ENCODE measurements around the gene XPR1.
"Not testable (repeated sequence)": the region's sequence is repeated elsewhere in the genome, so short reads cannot be mapped to it uniquely, and the experiment has no call there.

Gene XPR1

DNA sequence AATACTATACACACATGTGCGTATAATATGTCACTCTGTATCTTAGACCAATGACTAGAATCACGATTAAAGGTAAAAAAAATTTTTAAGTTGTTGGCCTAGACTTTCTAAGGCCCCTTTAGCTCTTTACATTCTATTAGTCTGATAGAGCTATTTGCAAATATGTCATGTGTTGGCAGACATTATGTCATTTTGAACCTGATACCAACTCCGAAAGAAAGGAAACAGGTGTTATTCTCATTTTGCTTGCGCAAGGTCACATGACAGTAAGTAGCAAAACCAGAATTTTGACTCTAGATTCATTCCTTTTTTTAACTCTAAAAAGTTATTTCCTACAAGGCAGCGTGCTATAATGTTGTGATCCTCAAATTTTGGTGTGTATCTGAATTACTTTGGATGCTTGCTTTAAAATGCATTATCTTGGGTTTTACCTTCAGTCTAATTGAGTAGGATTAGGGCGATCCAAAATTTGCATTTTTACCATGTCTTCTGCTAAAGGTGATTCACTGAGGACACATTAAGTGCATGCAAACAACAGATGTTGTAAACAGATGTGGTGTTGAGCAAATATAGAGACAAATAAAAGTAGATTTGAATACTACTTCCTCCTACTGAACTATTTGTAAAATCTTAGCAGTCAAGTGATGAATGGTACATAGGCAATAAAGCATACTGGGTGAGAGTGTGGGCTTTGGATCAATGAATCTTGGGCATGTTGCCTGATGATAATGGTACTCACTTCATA, 217.4 kb downstream of the XPR1 start:
- Histone ChIP-seq H3K4me3 (replicated peaks; ENCODE audit: low read depth, low read length) (no peak overlapping the region), H3K27me3 (replicated peaks; ENCODE audit: control insufficient read depth, insufficient read depth, low read length) (no peaks in the 10 kb centered on the region), H3K36me3 (ENCODE audit: control insufficient read depth, insufficient read depth, low read length) (no peaks in the 10 kb centered on the region)
- peak; percentile 45 for DNase-seq (ENCODE audit: extremely low read depth, insufficient read length)
- TF ChIP-seq, protein P1, sequence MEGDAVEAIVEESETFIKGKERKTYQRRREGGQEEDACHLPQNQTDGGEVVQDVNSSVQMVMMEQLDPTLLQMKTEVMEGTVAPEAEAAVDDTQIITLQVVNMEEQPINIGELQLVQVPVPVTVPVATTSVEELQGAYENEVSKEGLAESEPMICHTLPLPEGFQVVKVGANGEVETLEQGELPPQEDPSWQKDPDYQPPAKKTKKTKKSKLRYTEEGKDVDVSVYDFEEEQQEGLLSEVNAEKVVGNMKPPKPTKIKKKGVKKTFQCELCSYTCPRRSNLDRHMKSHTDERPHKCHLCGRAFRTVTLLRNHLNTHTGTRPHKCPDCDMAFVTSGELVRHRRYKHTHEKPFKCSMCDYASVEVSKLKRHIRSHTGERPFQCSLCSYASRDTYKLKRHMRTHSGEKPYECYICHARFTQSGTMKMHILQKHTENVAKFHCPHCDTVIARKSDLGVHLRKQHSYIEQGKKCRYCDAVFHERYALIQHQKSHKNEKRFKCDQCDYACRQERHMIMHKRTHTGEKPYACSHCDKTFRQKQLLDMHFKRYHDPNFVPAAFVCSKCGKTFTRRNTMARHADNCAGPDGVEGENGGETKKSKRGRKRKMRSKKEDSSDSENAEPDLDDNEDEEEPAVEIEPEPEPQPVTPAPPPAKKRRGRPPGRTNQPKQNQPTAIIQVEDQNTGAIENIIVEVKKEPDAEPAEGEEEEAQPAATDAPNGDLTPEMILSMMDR (IDR thresholded peaks at IDR 0.05; ENCODE audit: insufficient read depth, low read length, poor library complexity, severe bottlenecking): no peak

DNA sequence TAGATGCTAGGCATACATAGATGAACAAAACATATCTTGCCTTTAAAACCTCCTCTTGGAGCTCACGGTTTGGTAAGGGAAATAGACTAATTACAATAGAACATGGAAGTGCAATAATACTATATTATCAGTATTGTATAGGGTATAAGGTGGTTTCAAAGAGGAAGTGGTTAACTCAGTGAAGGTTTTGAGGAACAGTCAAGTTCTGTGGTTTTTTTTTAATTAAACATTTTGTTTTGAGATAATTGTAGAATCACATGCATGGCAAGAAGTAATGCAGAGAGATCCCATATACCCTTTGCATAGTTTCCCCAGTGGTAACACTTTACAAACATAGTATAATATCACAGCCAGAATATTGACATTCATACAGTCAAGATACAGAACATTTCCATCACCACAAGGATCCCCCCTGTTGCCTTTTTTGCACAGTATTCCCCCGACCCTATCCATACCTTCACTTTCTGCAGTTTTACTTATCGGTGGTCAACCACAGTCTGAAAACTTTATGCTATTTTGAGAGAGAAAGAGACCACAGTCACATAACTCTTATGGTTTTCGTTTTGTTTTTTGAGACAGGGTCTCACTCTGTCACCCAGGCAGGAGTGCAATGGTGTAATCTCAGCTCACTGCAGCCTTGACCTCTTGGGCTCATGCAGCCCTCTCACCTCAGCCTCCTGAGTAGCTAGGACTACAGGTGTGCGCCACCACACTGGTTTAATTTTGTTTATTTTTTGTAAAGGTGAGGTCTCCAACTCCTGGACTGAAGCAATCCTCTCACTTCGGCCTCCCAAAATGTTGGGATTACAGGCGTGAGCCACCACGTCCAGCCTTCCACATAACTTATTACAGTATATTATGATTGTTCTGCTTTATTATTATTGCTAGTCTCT, 220.4 kb downstream of the XPR1 start:
- H3K36me3 ChIP-seq (ENCODE audit: control insufficient read depth, insufficient read depth, low read length): no peaks in the 10 kb centered on the region
- no peak overlapping the region for H3K4me3 ChIP-seq (replicated peaks; ENCODE audit: low read depth, low read length)
- DNase-seq (ENCODE audit: extremely low read depth, insufficient read length): peak; percentile 20
- TF ChIP-seq, protein P1 (IDR thresholded peaks at IDR 0.05; ENCODE audit: insufficient read depth, low read length, poor library complexity, severe bottlenecking): no peak
- no peaks in the 10 kb centered on the region for H3K27me3 ChIP-seq (replicated peaks; ENCODE audit: control insufficient read depth, insufficient read depth, low read length)

DNA sequence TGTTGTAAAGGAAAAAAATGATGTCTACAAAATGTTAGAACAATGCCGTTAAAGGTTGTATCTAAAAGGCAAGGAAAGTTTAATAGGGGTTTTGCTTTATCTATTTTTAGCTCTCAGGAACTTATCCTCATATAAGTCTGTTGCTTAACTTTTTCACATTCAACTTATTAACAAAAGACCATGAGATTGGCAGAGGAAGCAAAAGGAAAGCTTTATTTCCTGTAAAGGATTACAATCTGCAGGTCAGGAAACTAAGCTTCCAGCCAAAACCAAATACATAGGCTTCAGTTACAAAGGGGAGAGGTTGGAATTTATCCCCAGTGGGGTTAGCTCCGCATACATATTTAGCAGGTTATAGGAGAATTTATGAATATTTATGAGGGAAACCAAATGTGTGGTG, 222.2 kb downstream of the XPR1 start:
- DNase-seq (ENCODE audit: extremely low read depth, insufficient read length): no peak
- H3K27me3 ChIP-seq (replicated peaks; ENCODE audit: control insufficient read depth, insufficient read depth, low read length): no peaks in the 10 kb centered on the region
- TF ChIP-seq, protein P1 (IDR thresholded peaks at IDR 0.05; ENCODE audit: insufficient read depth, low read length, poor library complexity, severe bottlenecking): no peak
- no peak overlapping the region for H3K4me3 ChIP-seq (replicated peaks; ENCODE audit: low read depth, low read length)
- no peaks in the 10 kb centered on the region for H3K36me3 ChIP-seq (ENCODE audit: control insufficient read depth, insufficient read depth, low read length)

DNA sequence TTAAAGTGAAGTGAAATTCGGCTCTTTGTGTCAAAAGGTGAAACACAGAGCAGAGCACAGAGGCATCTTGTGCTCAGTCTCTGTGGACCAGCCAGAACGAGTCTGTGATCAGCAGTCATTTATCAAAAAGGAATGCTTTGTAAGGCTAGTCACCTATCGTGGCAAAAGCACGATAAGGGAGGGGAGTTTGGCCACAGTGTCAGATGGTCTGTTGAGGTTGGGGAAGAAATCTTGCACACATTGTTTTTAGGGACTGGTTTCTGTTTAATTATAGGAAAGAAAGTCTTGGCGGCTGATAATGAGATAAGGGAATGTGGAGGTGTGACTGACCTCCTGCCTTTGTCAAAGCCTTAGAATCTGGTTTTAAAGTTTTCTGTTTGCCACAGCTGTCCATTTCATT, 222.6 kb downstream of the XPR1 start:
- no peak for DNase-seq (ENCODE audit: extremely low read depth, insufficient read length)
- H3K4me3 ChIP-seq (replicated peaks; ENCODE audit: low read depth, low read length): no peak overlapping the region
- H3K27me3 ChIP-seq (replicated peaks; ENCODE audit: control insufficient read depth, insufficient read depth, low read length): no peaks in the 10 kb centered on the region
- no peaks in the 10 kb centered on the region for H3K36me3 ChIP-seq (ENCODE audit: control insufficient read depth, insufficient read depth, low read length)
- TF ChIP-seq, protein P1 (IDR thresholded peaks at IDR 0.05; ENCODE audit: insufficient read depth, low read length, poor library complexity, severe bottlenecking): no peak

DNA sequence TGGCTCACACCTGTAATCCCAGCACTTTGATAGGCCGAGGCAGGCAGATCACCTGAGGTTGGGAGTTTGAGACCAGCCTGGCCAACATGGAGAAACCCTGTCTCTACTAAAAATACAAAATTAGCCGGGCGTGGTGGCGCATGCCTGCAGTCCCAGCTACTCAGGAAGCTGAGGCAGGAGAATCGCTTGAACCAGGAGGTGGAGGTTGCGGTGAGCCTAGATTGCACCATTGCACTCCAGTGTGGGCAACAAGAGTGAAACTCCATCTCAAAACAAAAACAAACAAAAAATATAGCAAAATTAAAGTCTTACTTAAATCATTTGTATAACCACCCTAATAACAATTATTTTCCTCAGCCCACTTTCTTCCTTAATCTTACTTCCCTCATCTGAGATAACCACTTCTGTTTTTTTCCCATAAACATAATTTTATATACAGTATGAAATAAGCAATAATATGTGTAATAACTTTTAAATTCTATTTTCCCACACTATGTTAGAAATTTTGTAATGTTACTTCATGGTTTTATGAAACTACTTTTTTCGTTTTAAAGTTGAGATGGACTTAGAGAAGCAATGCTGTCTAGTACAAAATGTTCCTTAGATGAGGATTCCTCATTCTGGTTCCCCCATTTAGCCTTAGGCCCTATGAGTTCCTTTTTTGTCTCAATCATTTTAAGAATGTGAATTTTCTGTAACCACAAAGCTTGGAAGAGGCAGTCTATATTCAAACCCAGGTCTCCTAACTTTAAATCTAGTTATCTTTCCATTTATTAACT, 226.3 kb downstream of the XPR1 start:
- not testable (repeated sequence) for H3K4me3 ChIP-seq (replicated peaks; ENCODE audit: low read depth, low read length); DNase-seq (ENCODE audit: extremely low read depth, insufficient read length)

More for the DNA sequence above, 226.3 kb downstream of the XPR1 start:
- not testable (repeated sequence) for H3K27me3 ChIP-seq (replicated peaks; ENCODE audit: control insufficient read depth, insufficient read depth, low read length); H3K36me3 ChIP-seq (ENCODE audit: control insufficient read depth, insufficient read depth, low read length)
